Activated T-helper 1 cell treated with anti-CD3 and anti-CD28 coated beads, Interleukin-12 subunit alpha, Interleukin-12 subunit beta, Interleukin-2, Interleukin-4 antibody, amounts not matched to agents 30 ng/mL and 10 ng/mL and 1 ng/mL, durations not matched to agents 14 hours and 24 hours and 36 hours (primary cell): ENCODE data around the gene KCNA2. TPM values are rescaled to one million over a fixed set of nuclear protein-coding genes. Genes with fewer than 3 reads are reported as not detected.

Experiments used
- DNase-seq: peaks from one replicate; pipeline ENCODE4 v3.0.0; 2021; ENCODE audit warnings: low spot score
- H3K27ac Mint-ChIP-seq: one replicate; pipeline ENCODE4 v1.8.0; 2021; ENCODE audit warnings: mild to moderate bottlenecking, mixed read lengths
- H3K27me3 Mint-ChIP-seq: one replicate; pipeline ENCODE4 v1.8.0; 2022; ENCODE audit warnings: mild to moderate bottlenecking, moderate library complexity, mixed read lengths; ENCODE audit not compliant: insufficient read depth
- H3K36me3 Mint-ChIP-seq: one replicate; pipeline ENCODE4 v1.8.0; 2021; ENCODE audit warnings: low read depth, mixed read lengths
- H3K4me1 Mint-ChIP-seq: one replicate; pipeline ENCODE4 v1.8.0; 2021; ENCODE audit warnings: low read depth, mixed read lengths
- H3K4me3 Mint-ChIP-seq: one replicate; pipeline ENCODE4 v1.8.0; 2021; ENCODE audit warnings: mild to moderate bottlenecking, moderate library complexity, mixed read lengths
- H3K9me3 Mint-ChIP-seq: one replicate; pipeline ENCODE4 v1.8.0; 2021; ENCODE audit warnings: mixed read lengths
- intact Hi-C: fragments of 100-400 bp; cut with micrococcal nuclease; formaldehyde crosslinking; loops from one replicate; pipeline ENCODE4 v1.15.1; 2024
- total RNA-seq: library from RNA; stranded (reverse); gene quantifications from 2 replicates; pipeline ENCODE4 v1.2.3, GENCODE V29; 2022

KCNA2 gene
- 1.1 and 1.7 TPM in 2 replicates for total RNA-seq

- Mint-ChIP-seq H3K27me3 (peaks cover 38% of the 10 kb centered on the region), H3K36me3 (peaks cover 16% of the 10 kb centered on the region), H3K4me1 (peaks cover 36% of the 10 kb centered on the region), H3K27ac (no peak within 1 kb of the TSS), H3K4me3 (peak within 1 kb of the TSS; percentile 83), H3K9me3 (no peaks in the 10 kb centered on the region)
- intact Hi-C loops = no loop called here
- DNase-seq = no peak
Measured at GRCh38 chr1:110605901-110606656, at the start of gene KCNA2. Gene KCNA2, minus strand, starts transcription at chr1:110606358. Its CDS starts 1,576 bp downstream, at chr1:110604782.

GRCh38 chr1:110650609-110651008, 44.5 kb upstream of the KCNA2 start:
- Mint-ChIP-seq H3K4me1 (peaks cover 31% of the 10 kb centered on the region), H3K4me3 (no peak overlapping the region), H3K27ac (peak overlapping the region; percentile 3), H3K27me3 (no peaks in the 10 kb centered on the region), H3K9me3 (no peaks in the 10 kb centered on the region), H3K36me3 (peaks cover 16% of the 10 kb centered on the region)
- DNase-seq = no peak
- intact Hi-C loops = no loop called here

- H3K4me3 Mint-ChIP-seq = no peak overlapping the region
- no peak overlapping the region for H3K27ac Mint-ChIP-seq
- H3K27me3 Mint-ChIP-seq = no peaks in the 10 kb centered on the region
- H3K36me3 Mint-ChIP-seq = peaks cover 9% of the 10 kb centered on the region
- DNase-seq = no peak
- peaks cover 35% of the 10 kb centered on the region for H3K4me1 Mint-ChIP-seq
- H3K9me3 Mint-ChIP-seq = no peaks in the 10 kb centered on the region
- intact Hi-C loops = loop anchor here (5.0 kb wide), 1 partner anchor 314 kb away; the partner anchor contains the start of gene LRIF1
Measured at GRCh38 chr1:110648417-110648816, 42.3 kb upstream of the KCNA2 start.

DNA sequence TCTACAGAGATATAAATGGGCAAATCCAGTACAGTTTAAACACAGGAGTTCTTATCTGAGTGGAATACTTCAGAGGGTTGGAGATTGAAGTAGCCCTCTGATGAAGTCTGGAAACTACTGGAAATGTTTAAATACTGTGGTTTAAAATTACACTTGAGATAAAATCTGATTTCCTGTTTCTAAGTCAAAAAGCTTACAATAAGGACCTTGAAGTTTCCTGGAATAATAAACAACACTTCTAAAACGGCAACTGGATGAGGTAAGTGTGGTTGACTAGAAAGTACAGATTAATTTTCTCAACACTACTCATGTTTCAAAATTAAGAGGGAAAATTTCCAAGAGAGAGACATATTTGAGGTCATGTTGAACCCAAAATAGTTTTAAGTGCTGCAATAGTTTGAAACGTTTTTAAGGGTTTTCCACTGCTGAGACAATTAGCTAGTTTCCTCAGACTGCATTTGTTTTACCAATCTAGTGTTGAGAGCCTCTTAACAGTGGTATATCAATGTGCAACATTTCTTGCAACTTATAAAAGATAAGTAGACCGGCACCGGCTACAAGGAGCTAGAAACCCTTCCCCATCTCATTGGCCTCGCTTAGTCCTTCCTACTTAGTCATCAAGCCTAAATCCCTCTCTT, 41.2 kb upstream of the KCNA2 start:
- Mint-ChIP-seq H3K27me3 (no peaks in the 10 kb centered on the region), H3K9me3 (no peaks in the 10 kb centered on the region), H3K27ac (no peak overlapping the region), H3K4me3 (no peak overlapping the region), H3K4me1 (peaks cover 41% of the 10 kb centered on the region), H3K36me3 (peaks cover 5% of the 10 kb centered on the region)
- intact Hi-C loops = loop anchor here (1.0 to 5.0 kb wide), 8 partner anchors 8 to 572 kb away; partner anchors contain the start of gene LRIF1
- DNase-seq = no peak

GRCh38 chr1:110645821-110646735, 39.9 kb upstream of the KCNA2 start:
- intact Hi-C loops = loop anchor here (5.0 kb wide), 1 partner anchor 316 kb away; the partner anchor contains the start of gene LRIF1
- Mint-ChIP-seq H3K4me3 (peak overlapping the region; percentile 56), H3K9me3 (no peaks in the 10 kb centered on the region), H3K27ac (peak overlapping the region; percentile 81), H3K4me1 (peaks cover 53% of the 10 kb centered on the region), H3K27me3 (no peaks in the 10 kb centered on the region), H3K36me3 (peaks cover 5% of the 10 kb centered on the region)
- no peak for DNase-seq

- no peak for DNase-seq
- Mint-ChIP-seq H3K9me3 (peaks cover 3% of the 10 kb centered on the region), H3K4me3 (no peak overlapping the region), H3K4me1 (peaks cover 59% of the 10 kb centered on the region), H3K36me3 (peaks cover 9% of the 10 kb centered on the region), H3K27ac (peak overlapping the region; percentile 80), H3K27me3 (no peaks in the 10 kb centered on the region)
- intact Hi-C loops = loop anchor here (5.0 kb wide), 1 partner anchor 317 kb away; the partner anchor contains the start of gene LRIF1
Measured at GRCh38 chr1:110645211-110645610, 39.1 kb upstream of the KCNA2 start.

DNA sequence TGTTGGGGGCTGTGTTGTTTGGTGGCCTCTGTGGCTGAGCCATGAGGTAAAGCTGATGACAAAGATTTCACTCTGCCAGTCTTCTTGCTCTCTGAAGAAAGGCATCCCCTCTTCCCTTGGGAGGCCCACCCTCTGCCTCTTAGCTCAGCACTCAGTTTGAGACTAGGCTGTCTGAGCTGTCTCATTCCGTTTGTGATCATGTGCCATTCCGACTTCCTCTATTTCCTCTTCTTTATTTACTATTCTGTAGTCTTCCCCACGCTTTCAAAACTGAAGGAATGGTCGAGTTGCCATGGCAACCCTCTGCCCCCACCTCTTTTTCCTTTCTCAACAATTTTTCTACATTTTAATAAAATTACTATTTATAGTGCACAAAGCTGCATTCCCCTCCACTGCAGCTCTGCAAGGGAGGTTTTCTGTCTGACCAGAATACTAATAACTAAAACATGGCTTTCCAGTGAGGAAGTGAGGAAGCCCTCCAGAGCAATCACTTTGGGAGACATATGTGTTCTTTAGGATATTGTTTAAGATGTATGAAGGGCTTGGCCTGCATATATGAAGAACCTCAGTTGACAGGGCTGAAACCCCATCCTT, 37.8 kb upstream of the KCNA2 start:
- Mint-ChIP-seq H3K27ac (peak overlapping the region; percentile 82), H3K9me3 (peaks cover 6% of the 10 kb centered on the region), H3K27me3 (no peaks in the 10 kb centered on the region), H3K4me1 (peaks cover 71% of the 10 kb centered on the region), H3K36me3 (peaks cover 16% of the 10 kb centered on the region), H3K4me3 (peak overlapping the region; percentile 52)
- intact Hi-C loops = no loop called here
- no peak for DNase-seq

- peaks cover 21% of the 10 kb centered on the region for H3K36me3 Mint-ChIP-seq
- intact Hi-C loops = loop anchor here (10.0 kb wide), 1 partner anchor 305 kb away; the partner anchor contains the start of gene RBM15
- H3K9me3 Mint-ChIP-seq = peaks cover 6% of the 10 kb centered on the region
- H3K27ac Mint-ChIP-seq = peak overlapping the region; percentile 76
- no peaks in the 10 kb centered on the region for H3K27me3 Mint-ChIP-seq
- peaks cover 91% of the 10 kb centered on the region for H3K4me1 Mint-ChIP-seq
- DNase-seq = no peak
- peak overlapping the region; percentile 26 for H3K4me3 Mint-ChIP-seq
Measured at GRCh38 chr1:110639724-110640386, 33.7 kb upstream of the KCNA2 start.

GRCh38 chr1:110638556-110638955, 32.4 kb upstream of the KCNA2 start:
- Mint-ChIP-seq H3K27me3 (no peaks in the 10 kb centered on the region), H3K9me3 (peaks cover 6% of the 10 kb centered on the region), H3K4me3 (peak overlapping the region; percentile 64), H3K27ac (peak overlapping the region; percentile 76), H3K4me1 (peaks cover 91% of the 10 kb centered on the region), H3K36me3 (peaks cover 19% of the 10 kb centered on the region)
- intact Hi-C loops = loop anchor here (10.0 kb wide), 1 partner anchor 304 kb away; the partner anchor contains the start of gene RBM15
- no peak for DNase-seq

DNA sequence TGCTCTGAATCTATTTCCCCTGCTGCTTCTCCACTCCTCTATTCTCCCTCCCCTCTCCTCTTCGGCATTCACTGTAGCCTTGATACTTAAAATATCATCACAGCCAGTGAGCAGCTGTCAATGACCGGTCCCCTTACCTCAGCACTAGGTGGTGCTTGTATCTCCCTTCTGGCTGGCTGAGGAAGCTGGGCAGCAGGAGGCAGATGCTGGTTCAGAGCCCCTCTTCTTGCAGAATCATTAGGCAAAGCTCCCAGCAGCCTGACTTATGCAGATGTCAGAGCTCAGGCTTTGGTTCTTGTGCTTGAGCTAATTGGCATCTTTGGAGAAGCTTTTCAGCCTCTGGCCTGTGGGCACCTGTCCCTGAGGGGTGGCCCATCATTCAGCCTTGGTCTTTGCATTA, 31.9 kb upstream of the KCNA2 start:
- intact Hi-C loops = loop anchor here (10.0 kb wide), 1 partner anchor 303 kb away; the partner anchor contains the start of gene RBM15
- DNase-seq = no peak
- Mint-ChIP-seq H3K36me3 (peaks cover 19% of the 10 kb centered on the region), H3K27ac (peak overlapping the region; percentile 76), H3K9me3 (peaks cover 6% of the 10 kb centered on the region), H3K27me3 (no peaks in the 10 kb centered on the region), H3K4me3 (no peak overlapping the region), H3K4me1 (peaks cover 91% of the 10 kb centered on the region)

- intact Hi-C loops = loop anchor here (10.0 kb wide), 1 partner anchor 303 kb away; the partner anchor contains the start of gene RBM15
- Mint-ChIP-seq H3K4me1 (peaks cover 87% of the 10 kb centered on the region), H3K27ac (peak overlapping the region; percentile 76)
Measured at GRCh38 chr1:110637475-110637874, 31.3 kb upstream of the KCNA2 start.

More at GRCh38 chr1:110637475-110637874, 31.3 kb upstream of the KCNA2 start:
- Mint-ChIP-seq H3K27me3 (no peaks in the 10 kb centered on the region), H3K9me3 (peaks cover 6% of the 10 kb centered on the region), H3K4me3 (no peak overlapping the region), H3K36me3 (peaks cover 19% of the 10 kb centered on the region)
- no peak for DNase-seq
